Effector memory CD8-positive, alpha-beta T cell (primary cell): Measurements from ENCODE around the gene NPTN.

Experiments
- ATAC-seq: fragments of 150-1000 bp; cut with Tn5 transposase; replicated peaks from 2 replicates; pipeline ENCODE4 v1.10.0; 2021; ENCODE audit warnings: mild to moderate bottlenecking, moderate library complexity
- DNase-seq, 3 experiments: peaks; one replicate each; pipeline ENCODE4 v3.0.0; 2021
- H3K27ac Mint-ChIP-seq, 2 donors: one replicate each; pipeline ENCODE4 v1.8.0; 2022; ENCODE audit warnings: mild to moderate bottlenecking in 2 of 2, mixed read lengths in 2 of 2, moderate library complexity in 2 of 2
- H3K27me3 Mint-ChIP-seq, 2 donors: one replicate each; pipeline ENCODE4 v1.8.0; 2022; ENCODE audit warnings: mixed read lengths in 2 of 2
- H3K36me3 Mint-ChIP-seq: one replicate; pipeline ENCODE4 v1.8.0; 2022; ENCODE audit warnings: mild to moderate bottlenecking, moderate library complexity, mixed read lengths; ENCODE audit not compliant: insufficient read depth
- H3K4me1 Mint-ChIP-seq, 2 donors: one replicate each; pipeline ENCODE4 v1.8.0; 2022; ENCODE audit warnings: low read depth in 2 of 2, mixed read lengths in 2 of 2
- H3K4me3 Mint-ChIP-seq, 2 donors: one replicate each; pipeline ENCODE4 v1.8.0; 2022; ENCODE audit warnings: mild to moderate bottlenecking in 2 of 2, mixed read lengths in 2 of 2, moderate library complexity in 2 of 2
- H3K9me3 Mint-ChIP-seq, 2 donors: one replicate each; pipeline ENCODE4 v1.8.0; 2022; ENCODE audit warnings: mixed read lengths in 2 of 2

Gene NPTN

GRCh38 chr15:73538123-73538522 is 95.1 kb downstream of the NPTN start:
- H3K27me3 Mint-ChIP-seq = no peaks in the 10 kb centered on the region
- DNase-seq = no peak

DNA sequence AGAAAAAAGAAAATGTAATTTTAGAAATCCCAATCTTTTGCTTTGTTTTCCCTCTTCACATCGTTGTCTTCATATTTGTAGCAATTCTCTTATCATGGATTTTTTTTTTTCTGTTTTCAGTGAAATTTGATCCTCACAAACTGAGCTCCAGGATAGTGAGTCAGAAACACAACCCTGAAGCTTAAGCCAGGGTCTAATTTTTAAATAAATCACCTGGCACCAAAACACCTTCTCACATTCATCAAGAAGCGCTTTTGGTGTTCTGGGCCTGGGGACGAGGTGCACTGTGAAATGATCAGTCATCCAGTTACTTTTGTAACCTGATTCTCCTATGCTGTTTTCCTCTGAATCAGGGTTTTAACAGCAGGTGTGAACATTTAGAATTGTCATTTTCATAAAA is 102.5 kb downstream of the NPTN start:
- ATAC-seq (no peak), DNase-seq (no peak)
- no peaks in the 10 kb centered on the region for H3K36me3 Mint-ChIP-seq
- no peak overlapping the region for H3K27ac Mint-ChIP-seq
- H3K27me3 Mint-ChIP-seq = peaks cover 0 to 8% of the 10 kb centered on the region in 2 donors
- H3K9me3 Mint-ChIP-seq = no peaks in the 10 kb centered on the region
- H3K4me1 Mint-ChIP-seq = peaks cover 0 to 5% of the 10 kb centered on the region in 2 donors
- no peak overlapping the region for H3K4me3 Mint-ChIP-seq

More at GRCh38 chr15:73538123-73538522, 95.1 kb downstream of the NPTN start:
- no peaks in the 10 kb centered on the region for H3K9me3 Mint-ChIP-seq
- no peak overlapping the region for H3K27ac Mint-ChIP-seq
- H3K36me3 Mint-ChIP-seq = no peaks in the 10 kb centered on the region
- no peak for ATAC-seq
- no peaks in the 10 kb centered on the region for H3K4me1 Mint-ChIP-seq
- no peak overlapping the region for H3K4me3 Mint-ChIP-seq

- peaks cover 0 to 5% of the 10 kb centered on the region in 2 donors for H3K4me1 Mint-ChIP-seq
- H3K36me3 Mint-ChIP-seq = no peaks in the 10 kb centered on the region
- no peaks in the 10 kb centered on the region for H3K9me3 Mint-ChIP-seq
- no peak overlapping the region for H3K27ac Mint-ChIP-seq
- no peak overlapping the region for H3K4me3 Mint-ChIP-seq
- no peak for ATAC-seq
- peaks cover 0 to 8% of the 10 kb centered on the region in 2 donors for H3K27me3 Mint-ChIP-seq
- no peak for DNase-seq
Observed at GRCh38 chr15:73527598-73527997, 105.6 kb downstream of the NPTN start.

GRCh38 chr15:73524919-73525318 is 108.3 kb downstream of the NPTN start:
- H3K27me3 Mint-ChIP-seq = no peaks in the 10 kb centered on the region
- no peaks in the 10 kb centered on the region for H3K36me3 Mint-ChIP-seq
- peaks cover 5 to 20% of the 10 kb centered on the region in 2 donors for H3K4me1 Mint-ChIP-seq
- ATAC-seq (no peak), DNase-seq (no peak)
- no peak overlapping the region for H3K27ac Mint-ChIP-seq
- H3K9me3 Mint-ChIP-seq = no peaks in the 10 kb centered on the region
- no peak overlapping the region for H3K4me3 Mint-ChIP-seq

DNA sequence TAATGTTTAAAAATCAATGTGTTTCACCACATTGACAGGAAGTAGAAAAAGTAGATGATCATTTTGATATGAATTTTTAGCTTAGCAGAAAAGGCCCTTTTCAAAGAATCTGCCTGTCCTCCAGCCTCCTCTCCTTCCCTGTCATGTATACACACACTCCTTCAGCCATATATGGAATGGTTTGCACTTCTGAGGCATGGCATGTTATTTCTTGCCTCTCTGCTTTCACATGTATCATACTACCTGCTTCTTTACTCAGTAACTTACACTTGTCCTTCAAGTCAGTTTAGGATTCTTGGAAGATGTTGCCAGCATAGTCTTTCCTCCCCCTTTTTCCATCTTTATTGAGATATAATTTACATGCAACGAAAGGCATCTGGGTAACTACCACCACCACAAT is 111.2 kb downstream of the NPTN start:
- no peak overlapping the region for H3K27ac Mint-ChIP-seq
- peaks cover 12 to 40% of the 10 kb centered on the region in 2 donors for H3K4me1 Mint-ChIP-seq
- H3K4me3 Mint-ChIP-seq = no peak overlapping the region
- H3K36me3 Mint-ChIP-seq = no peaks in the 10 kb centered on the region
- no peaks in the 10 kb centered on the region for H3K27me3 Mint-ChIP-seq
- no peak for DNase-seq
- no peak for ATAC-seq
- no peaks in the 10 kb centered on the region for H3K9me3 Mint-ChIP-seq

GRCh38 chr15:73518876-73519733 is 114.1 kb downstream of the NPTN start:
- H3K36me3 Mint-ChIP-seq = no peaks in the 10 kb centered on the region
- peak overlapping the region; percentile 36 to 92 for H3K27ac Mint-ChIP-seq
- peak overlapping the region; percentile 17 to 54 for H3K4me3 Mint-ChIP-seq
- no peaks in the 10 kb centered on the region for H3K9me3 Mint-ChIP-seq
- H3K4me1 Mint-ChIP-seq = peaks cover 17 to 43% of the 10 kb centered on the region in 2 donors
- peak; percentile 80 for ATAC-seq
- H3K27me3 Mint-ChIP-seq = no peaks in the 10 kb centered on the region
- DNase-seq = no peak

GRCh38 chr15:73518180-73518862 is 114.9 kb downstream of the NPTN start:
- no peak for ATAC-seq
- Mint-ChIP-seq H3K9me3 (no peaks in the 10 kb centered on the region), H3K27ac (peak overlapping the region; percentile 36 to 92), H3K4me1 (peaks cover 17 to 43% of the 10 kb centered on the region in 2 donors), H3K36me3 (no peaks in the 10 kb centered on the region), H3K4me3 (peak overlapping the region; percentile 17 to 57), H3K27me3 (no peaks in the 10 kb centered on the region)
- no peak for DNase-seq

GRCh38 chr15:73517566-73517965 is 115.6 kb downstream of the NPTN start:
- Mint-ChIP-seq H3K36me3 (no peaks in the 10 kb centered on the region), H3K4me3 (peak overlapping the region; percentile 44 to 57), H3K9me3 (no peaks in the 10 kb centered on the region), H3K4me1 (peaks cover 17 to 43% of the 10 kb centered on the region in 2 donors), H3K27ac (peak overlapping the region; percentile 52 to 92), H3K27me3 (no peaks in the 10 kb centered on the region)
- no peak for DNase-seq
- no peak for ATAC-seq

GRCh38 chr15:73515527-73515926 is 117.7 kb downstream of the NPTN start:
- Mint-ChIP-seq H3K9me3 (no peaks in the 10 kb centered on the region), H3K27ac (peak overlapping the region in 1 of 2 donors; percentile 14), H3K4me3 (no peak overlapping the region), H3K27me3 (no peaks in the 10 kb centered on the region), H3K36me3 (no peaks in the 10 kb centered on the region), H3K4me1 (peaks cover 11 to 28% of the 10 kb centered on the region in 2 donors)
- ATAC-seq = no peak
- DNase-seq = no peak
